T-cell (primary cell): ENCODE results near the gene PDE6G. TPM values are rescaled to one million over a fixed set of nuclear protein-coding genes. Genes with fewer than 3 reads are reported as not detected.

Source experiments
- ATAC-seq, 4 experiments: fragments of 200-7000 bp in 3 of 4; fragments of 150-1000 bp in 1 of 4; cut with Tn5 transposase; replicated peaks in 1 of 4; 1 replicate in 3 of 4; 2 replicates in 1 of 4; pipeline ENCODE4 v1.10.0; 2021; ENCODE audit warnings: moderate library complexity in 3 of 4, mild to moderate bottlenecking in 2 of 4, moderate number of reproducible peaks in 1 of 4
- CTCF ChIA-PET, 2 donors: fragments of 300-600 bp; sonication (Branson Sonifier 250); formaldehyde crosslinking; loops; one replicate each; lab custom pipeline; 2022; ENCODE audit warnings: antibody characterized with exemption in 2 of 2; lab: Charles Lee
- POLR2A ChIA-PET, 2 donors: fragments of 300-600 bp; sonication (Branson Sonifier 250); formaldehyde crosslinking; loops; one replicate each; lab custom pipeline; 2022; ENCODE audit warnings: antibody characterized with exemption in 2 of 2; lab: Charles Lee
- DNase-seq, 35 experiments: peaks; one replicate each; pipeline versions ENCODE4 v3.0.0 to v3.0.0-alpha.2; 2013 to 2023
- H3K27ac ChIP-seq: one replicate; pipeline ENCODE4 v1.5.1; 2013; ENCODE audit warnings: low read length
- H3K27me3 ChIP-seq, 2 experiments: replicated peaks in 1 of 2; 1 replicate in 1 of 2; 2 replicates in 1 of 2; pipeline versions ENCODE4 v1.6.1 to v1.7.0; 2013; ENCODE audit warnings: low read length in 1 of 2, mixed read lengths in 1 of 2; ENCODE audit not compliant: control insufficient read depth in 2 of 2, insufficient read depth in 2 of 2; ENCODE audit errors: extremely low read depth in 1 of 2
- H3K36me3 ChIP-seq, 2 donors: 1 replicate in 1 of 2; 2 replicates in 1 of 2; pipeline versions ENCODE4 v1.6.1 to v1.7.0; 2013; ENCODE audit warnings: low read length in 1 of 2; ENCODE audit not compliant: control insufficient read depth in 2 of 2, insufficient read depth in 1 of 2; ENCODE audit errors: extremely low read depth in 1 of 2
- H3K4me1 ChIP-seq, 2 experiments: 1 replicate in 1 of 2; 2 replicates in 1 of 2; pipeline versions ENCODE4 v1.6.1 to v1.7.0; 2013; ENCODE audit warnings: low read length in 2 of 2, mixed read lengths in 1 of 2; ENCODE audit not compliant: insufficient read depth in 2 of 2, control insufficient read depth in 1 of 2; ENCODE audit errors: extremely low read depth in 1 of 2
- H3K4me3 ChIP-seq, 2 donors: 1 replicate in 1 of 2; 2 replicates in 1 of 2; pipeline versions ENCODE4 v1.5.1 to v1.7.0; 2013; ENCODE audit warnings: mild to moderate bottlenecking in 2 of 2, low read length in 1 of 2, moderate library complexity in 1 of 2; ENCODE audit not compliant: control insufficient read depth in 1 of 2; ENCODE audit errors: extremely low read depth in 1 of 2
- H3K9me3 ChIP-seq: 2 replicates; pipeline ENCODE4 v1.7.0; 2013
- H3K27ac Mint-ChIP-seq, 2 donors: one replicate each; pipeline ENCODE4 v1.8.0; 2020 to 2021; ENCODE audit warnings: mild to moderate bottlenecking in 2 of 2, mixed read lengths in 2 of 2
- H3K27me3 Mint-ChIP-seq, 2 donors: one replicate each; pipeline ENCODE4 v1.8.0; 2021 to 2022; ENCODE audit warnings: mixed read lengths in 2 of 2
- H3K36me3 Mint-ChIP-seq: one replicate; pipeline ENCODE4 v1.8.0; 2021; ENCODE audit warnings: mixed read lengths
- H3K4me1 Mint-ChIP-seq, 3 donors: one replicate each; pipeline ENCODE4 v1.8.0; 2020 to 2022; ENCODE audit warnings: mixed read lengths in 3 of 3, mild to moderate bottlenecking in 1 of 3
- H3K4me3 Mint-ChIP-seq, 3 donors: one replicate each; pipeline ENCODE4 v1.8.0; 2020 to 2022; ENCODE audit warnings: mild to moderate bottlenecking in 3 of 3, mixed read lengths in 3 of 3, moderate library complexity in 3 of 3
- H3K9me3 Mint-ChIP-seq, 3 donors: one replicate each; pipeline ENCODE4 v1.8.0; 2020 to 2022; ENCODE audit warnings: mixed read lengths in 3 of 3
- whole genome bisulfite sequencing: methylation state at CpG from one replicate; pipeline ENCODE4 v1.1.5; 2013; ENCODE audit warnings: missing lambda C conversion rate; ENCODE audit not compliant: insufficient coverage; 5-methylcytosine and 5-hydroxymethylcytosine counted together
- total RNA-seq, 35 experiments: library from RNA in 6 of 35; stranded (reverse) in 6 of 35; fragments of 120-200 nt in 1 of 35; gene quantifications; one replicate each; pipeline versions ENCODE4 v1.2.1 to v1.2.4 and lab custom pipeline; 2013 to 2026

The PDE6G gene
- total RNA-seq, 5 donors from 2014 or later (not counting 1 experiment from before 2014, with no cell fraction given) = 0.33 to 4.6 (median 1.8) TPM

- Mint-ChIP-seq H3K9me3 (no peaks in the 10 kb centered on the region), H3K4me3 (no peak overlapping the region), H3K36me3 (no peaks in the 10 kb centered on the region), H3K27me3 (peaks cover 5 to 20% of the 10 kb centered on the region in 2 donors), H3K27ac (no peak overlapping the region), H3K4me1 (peaks cover 16 to 23% (median 17%) of the 10 kb centered on the region in 3 donors)
- ChIA-PET POLR2A (no interaction called here), CTCF (no interaction called here)
- DNase-seq (no peak), ATAC-seq (no peak)
- no peaks in the 10 kb centered on the region for H3K36me3 ChIP-seq
- 83% methylated on average over 18 of the region's 18 CpGs for WGBS
- H3K4me1 ChIP-seq = peaks cover 8 to 28% of the 10 kb centered on the region in 2 experiments
- H3K9me3 ChIP-seq = no peaks in the 10 kb centered on the region
- H3K27ac ChIP-seq = no peak overlapping the region
- peaks cover 0 to 55% of the 10 kb centered on the region in 2 experiments for H3K27me3 ChIP-seq
- no peak overlapping the region for H3K4me3 ChIP-seq
Measured at GRCh38 chr17:81655378-81656117, 794 bp downstream of the PDE6G start.

DNA sequence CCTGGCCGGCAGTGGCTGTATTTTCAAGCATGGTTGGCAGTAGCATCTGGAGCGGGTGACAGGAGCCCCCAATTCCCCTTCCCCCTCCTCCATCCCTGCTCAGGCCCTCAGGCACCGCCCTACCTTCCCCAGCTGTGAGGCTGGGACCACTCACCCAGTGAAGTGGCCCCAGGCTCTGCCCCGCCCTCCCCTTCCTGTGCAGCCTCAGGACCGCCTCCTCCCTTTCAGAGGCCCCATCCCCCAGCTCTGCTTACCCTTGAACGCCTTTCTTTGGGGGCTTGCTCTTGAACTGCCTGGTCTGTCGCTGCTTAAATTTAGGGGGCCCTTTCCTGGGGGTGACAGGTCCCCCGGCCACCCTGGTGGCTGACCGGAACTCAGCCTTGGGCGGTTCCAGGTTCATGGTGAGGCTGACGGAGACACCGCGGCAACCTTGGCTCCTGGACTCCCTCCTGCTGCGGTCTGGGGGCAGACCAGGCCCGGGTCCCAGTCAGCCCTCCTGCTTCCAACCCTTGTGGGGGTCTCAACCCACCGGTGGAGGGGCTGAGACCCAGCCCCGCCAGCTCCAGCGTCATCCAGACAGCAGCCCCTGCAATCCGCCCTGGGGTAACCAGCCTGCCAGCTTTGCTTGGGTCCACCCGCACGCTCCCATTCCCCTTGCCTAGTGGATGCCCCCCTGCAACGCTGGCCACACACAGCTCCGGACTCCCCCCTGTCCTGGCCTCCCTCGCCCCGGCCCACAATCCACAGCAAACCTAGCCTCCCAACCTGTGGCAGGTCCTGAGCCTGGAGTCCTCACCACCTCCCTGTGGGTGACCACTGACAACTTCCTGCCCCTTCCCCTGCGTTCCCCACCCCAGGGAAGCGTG is 3.2 kb downstream of the PDE6G start:
- Mint-ChIP-seq H3K4me3 (peak overlapping the region; percentile 51 to 82 (median 59)), H3K9me3 (no peaks in the 10 kb centered on the region), H3K4me1 (peaks cover 16 to 23% (median 17%) of the 10 kb centered on the region in 3 donors), H3K27ac (peak overlapping the region in 1 of 2 donors; percentile 28), H3K36me3 (no peaks in the 10 kb centered on the region), H3K27me3 (peaks cover 5 to 38% of the 10 kb centered on the region in 2 donors)
- Histone ChIP-seq H3K27me3 (peaks cover 0 to 77% of the 10 kb centered on the region in 2 experiments), H3K27ac (no peak overlapping the region), H3K9me3 (no peaks in the 10 kb centered on the region), H3K36me3 (no peaks in the 10 kb centered on the region), H3K4me1 (peaks cover 8 to 28% of the 10 kb centered on the region in 2 experiments), H3K4me3 (peak overlapping the region; percentile 34 to 62)
- ATAC-seq = peak; percentile 64 to 77 (median 68)
- ChIA-PET CTCF (no interaction called here), POLR2A (no interaction called here)
- 25% methylated on average over 23 of the region's 27 CpGs for WGBS
- peak in 6 of 35 experiments; percentile 7 to 33 (median 18) for DNase-seq

DNA sequence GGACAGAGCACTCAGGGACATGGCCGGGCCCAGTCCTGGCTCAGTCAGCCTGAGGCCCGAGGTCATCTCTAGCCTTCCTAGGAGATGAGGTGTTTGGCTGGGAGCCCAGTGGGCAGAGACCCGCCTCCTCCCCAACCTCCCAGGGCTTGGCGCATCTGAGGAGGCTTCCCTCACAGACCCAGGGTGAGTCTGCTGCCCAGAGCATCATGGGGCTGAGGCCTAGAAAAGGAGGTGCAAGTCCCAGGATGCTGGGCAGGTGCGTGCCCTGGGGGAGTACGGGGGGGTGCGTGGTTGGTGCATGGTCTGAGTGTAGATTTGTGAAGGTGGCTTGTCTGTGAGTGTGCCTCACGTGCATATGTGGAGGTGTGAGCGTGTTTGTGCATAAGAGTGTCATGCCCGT is 4.7 kb downstream of the PDE6G start:
- Histone ChIP-seq H3K27me3 (peaks cover 2 to 87% of the 10 kb centered on the region in 2 experiments), H3K9me3 (no peaks in the 10 kb centered on the region), H3K36me3 (no peaks in the 10 kb centered on the region), H3K4me1 (peaks cover 8 to 23% of the 10 kb centered on the region in 2 experiments), H3K27ac (no peak overlapping the region), H3K4me3 (no peak overlapping the region)
- ChIA-PET CTCF (no interaction called here), POLR2A (no interaction called here)
- no peaks in the 10 kb centered on the region for H3K9me3 Mint-ChIP-seq
- ATAC-seq (no peak), DNase-seq (no peak)
- WGBS = 96% methylated on average over 9 of the region's 10 CpGs
- H3K4me3 Mint-ChIP-seq = peak overlapping the region in 1 of 3 donors; percentile 68
- H3K36me3 Mint-ChIP-seq = no peaks in the 10 kb centered on the region
- peaks cover 10 to 17% (median 15%) of the 10 kb centered on the region in 3 donors for H3K4me1 Mint-ChIP-seq
- H3K27me3 Mint-ChIP-seq = peaks cover 5 to 43% of the 10 kb centered on the region in 2 donors
- H3K27ac Mint-ChIP-seq = peak overlapping the region in 1 of 2 donors; percentile 5

DNA sequence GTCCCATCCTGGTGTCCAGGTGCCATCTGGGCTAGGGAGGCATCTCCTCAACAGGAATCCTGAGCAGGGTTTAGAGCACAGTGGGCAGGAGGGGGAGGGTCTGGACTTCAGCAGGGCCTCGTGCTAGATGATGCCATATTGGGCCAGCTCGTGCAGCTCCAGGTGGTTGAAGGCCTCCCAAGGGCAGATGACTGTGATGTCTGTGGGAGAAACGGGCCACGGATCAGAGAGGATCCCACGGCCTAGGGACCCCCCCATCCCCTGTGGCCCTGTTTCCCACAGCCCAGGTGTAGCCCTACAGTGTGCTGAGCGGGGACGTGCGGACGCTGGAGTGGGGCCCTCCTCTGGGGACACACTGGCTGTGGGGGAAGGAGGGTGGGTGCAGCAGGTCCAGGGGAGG is 5.4 kb downstream of the PDE6G start:
- no peaks in the 10 kb centered on the region for H3K9me3 Mint-ChIP-seq
- no peaks in the 10 kb centered on the region for H3K36me3 Mint-ChIP-seq
- ChIA-PET CTCF (no interaction called here), POLR2A (interaction anchor here in 1 of 2 donors (0.5 kb wide), 1 partner anchor 1057 kb away, joined by 3 read pairs; no protein-coding TSS in a partner anchor)
- no peak for DNase-seq
- Histone ChIP-seq H3K4me3 (no peak overlapping the region), H3K27ac (no peak overlapping the region), H3K9me3 (no peaks in the 10 kb centered on the region), H3K27me3 (peaks cover 2 to 84% of the 10 kb centered on the region in 2 experiments), H3K36me3 (no peaks in the 10 kb centered on the region), H3K4me1 (peaks cover 8 to 16% of the 10 kb centered on the region in 2 experiments)
- H3K27me3 Mint-ChIP-seq = peaks cover 5 to 43% of the 10 kb centered on the region in 2 donors
- peaks cover 10 to 17% (median 15%) of the 10 kb centered on the region in 3 donors for H3K4me1 Mint-ChIP-seq
- H3K4me3 Mint-ChIP-seq = no peak overlapping the region
- no peak for ATAC-seq
- no peak overlapping the region for H3K27ac Mint-ChIP-seq
- no CpG with 5 or more reads among the region's 9 CpGs for WGBS

GRCh38 chr17:81648707-81649085 is 7.6 kb downstream of the PDE6G start:
- no peak overlapping the region for H3K4me3 Mint-ChIP-seq
- H3K27ac ChIP-seq = no peak overlapping the region
- ChIA-PET POLR2A (no interaction called here), CTCF (no interaction called here)
- H3K36me3 Mint-ChIP-seq = no peaks in the 10 kb centered on the region
- peaks cover 5 to 39% of the 10 kb centered on the region in 2 donors for H3K27me3 Mint-ChIP-seq
- no peak for ATAC-seq
- no peaks in the 10 kb centered on the region for H3K9me3 Mint-ChIP-seq
- peaks cover 2 to 68% of the 10 kb centered on the region in 2 experiments for H3K27me3 ChIP-seq
- H3K4me3 ChIP-seq = peak overlapping the region in 1 of 2 donors; percentile 38
- WGBS = 75% methylated on average over 10 of the region's 14 CpGs
- no peaks in the 10 kb centered on the region for H3K36me3 ChIP-seq
- H3K4me1 ChIP-seq = peaks cover 3 to 11% of the 10 kb centered on the region in 2 experiments
- H3K27ac Mint-ChIP-seq = no peak overlapping the region
- H3K4me1 Mint-ChIP-seq = peaks cover 7 to 13% (median 10%) of the 10 kb centered on the region in 3 donors
- H3K9me3 ChIP-seq = no peaks in the 10 kb centered on the region
- DNase-seq = no peak

- Mint-ChIP-seq H3K4me1 (peaks cover 2 to 7% (median 5%) of the 10 kb centered on the region in 3 donors), H3K27ac (no peak overlapping the region), H3K27me3 (peaks cover 5 to 35% of the 10 kb centered on the region in 2 donors), H3K36me3 (no peaks in the 10 kb centered on the region), H3K9me3 (no peaks in the 10 kb centered on the region), H3K4me3 (no peak overlapping the region)
- H3K27me3 ChIP-seq = peaks cover 2 to 62% of the 10 kb centered on the region in 2 experiments
- no peaks in the 10 kb centered on the region for H3K9me3 ChIP-seq
- POLR2A ChIA-PET = no interaction called here
- peak overlapping the region in 1 of 2 donors; percentile 38 for H3K4me3 ChIP-seq
- ATAC-seq (no peak), DNase-seq (no peak)
- CTCF ChIA-PET = no interaction called here
- peaks cover under 1 to 6% of the 10 kb centered on the region in 2 experiments for H3K4me1 ChIP-seq
- H3K36me3 ChIP-seq = no peaks in the 10 kb centered on the region
- 22% methylated on average over 69 of the region's 78 CpGs for WGBS
- H3K27ac ChIP-seq = no peak overlapping the region
Measured at GRCh38 chr17:81648013-81648706, 8.2 kb downstream of the PDE6G start.
